NK-92 treated with Interleukin-12 subunit alpha and Interleukin-12 subunit beta, amount 100 ng/mL, for 24 hours (cell line): Measurements from ENCODE around the gene MAP3K20.
"Not testable (repeated sequence)": the region's sequence is repeated elsewhere in the genome, so short reads cannot be mapped to it uniquely, and the experiment has no call there.

Source experiments
- DNase-seq: peaks from one replicate; lab custom pipeline; 2025; lab: John Stamatoyannopoulos, UW

Gene MAP3K20

DNA sequence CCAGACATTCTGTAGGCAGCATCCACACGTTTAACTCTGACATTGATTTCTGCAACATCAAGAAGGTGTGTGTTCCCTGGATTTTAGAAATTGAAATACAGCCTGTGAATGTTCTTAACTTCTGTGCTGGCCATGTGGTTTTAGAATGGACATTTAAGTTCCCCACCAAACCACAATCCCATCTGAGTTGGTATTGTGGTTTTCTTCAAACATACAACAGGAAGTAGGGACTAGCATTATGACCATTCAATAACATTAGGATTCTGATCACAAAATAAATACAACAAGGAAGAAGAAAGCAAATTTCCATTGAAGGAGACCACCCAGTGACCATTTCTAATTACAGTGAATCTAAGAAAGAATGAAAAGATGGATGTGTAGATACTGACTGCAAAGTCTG is 51.2 kb downstream of the MAP3K20 start:
- DNase-seq, result no peak

DNA sequence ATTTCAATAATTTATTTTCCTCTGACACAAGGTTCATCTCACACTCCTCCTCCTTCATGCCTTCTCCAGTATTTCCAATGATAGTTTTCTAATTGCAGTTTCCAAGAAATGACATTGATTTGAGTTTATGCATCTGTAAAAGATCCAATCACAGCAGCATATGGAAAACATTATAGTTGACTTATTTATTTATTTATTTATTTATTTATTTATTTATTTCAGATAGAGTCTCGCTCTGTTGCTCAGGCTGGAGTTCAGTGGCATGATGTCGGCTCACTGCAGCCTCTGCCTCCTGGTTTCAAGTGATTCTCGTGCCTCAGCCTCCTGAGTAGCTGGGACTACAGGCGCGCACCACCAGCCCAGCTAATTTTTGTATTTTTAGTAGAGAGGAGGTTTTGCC is 52.5 kb downstream of the MAP3K20 start:
- not testable (repeated sequence) for DNase-seq

DNA sequence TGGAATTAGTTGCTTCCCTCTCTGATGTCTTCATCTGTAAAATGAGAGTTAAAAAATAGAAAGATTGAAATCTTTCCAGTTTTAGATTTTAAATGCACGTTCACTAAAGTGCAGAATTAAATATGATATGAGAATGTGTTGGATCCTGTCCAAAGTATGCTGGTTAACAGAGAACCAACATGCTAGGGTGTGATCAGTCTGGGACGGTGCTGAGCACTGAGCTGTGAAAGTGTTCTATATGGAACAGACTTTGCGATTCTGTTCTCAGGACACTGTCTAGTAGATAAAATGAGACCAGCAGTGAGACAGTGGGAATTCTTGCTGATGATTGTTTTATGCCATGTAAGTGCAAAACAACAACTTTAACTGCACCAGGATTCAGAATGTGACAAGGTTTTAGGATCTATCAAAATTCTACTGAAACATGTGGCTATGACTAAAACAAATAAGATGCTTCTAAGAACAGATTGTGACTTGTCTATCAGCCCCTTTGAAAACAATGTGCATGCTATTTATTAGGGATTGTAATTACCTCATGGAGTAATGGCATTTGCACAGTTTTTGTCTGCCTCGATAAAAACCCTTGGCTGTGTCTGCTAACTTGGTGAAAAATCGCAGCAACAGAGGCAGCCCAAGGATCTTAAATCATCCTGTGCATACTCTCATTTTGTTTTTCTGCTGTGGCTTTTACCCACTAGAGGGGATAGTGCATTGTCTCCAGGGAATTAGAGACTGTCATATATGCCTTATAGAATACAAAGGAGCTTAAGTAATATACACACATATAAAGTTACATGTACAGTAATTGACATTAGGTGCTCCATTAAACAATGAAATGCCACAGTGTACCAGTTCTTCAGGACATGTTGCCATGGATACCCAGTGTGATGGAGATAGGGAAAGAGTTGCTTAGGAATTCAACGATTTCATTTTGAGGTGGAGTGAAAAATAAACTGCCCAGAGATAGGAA is 55.1 kb downstream of the MAP3K20 start:
- no peak for DNase-seq

DNA sequence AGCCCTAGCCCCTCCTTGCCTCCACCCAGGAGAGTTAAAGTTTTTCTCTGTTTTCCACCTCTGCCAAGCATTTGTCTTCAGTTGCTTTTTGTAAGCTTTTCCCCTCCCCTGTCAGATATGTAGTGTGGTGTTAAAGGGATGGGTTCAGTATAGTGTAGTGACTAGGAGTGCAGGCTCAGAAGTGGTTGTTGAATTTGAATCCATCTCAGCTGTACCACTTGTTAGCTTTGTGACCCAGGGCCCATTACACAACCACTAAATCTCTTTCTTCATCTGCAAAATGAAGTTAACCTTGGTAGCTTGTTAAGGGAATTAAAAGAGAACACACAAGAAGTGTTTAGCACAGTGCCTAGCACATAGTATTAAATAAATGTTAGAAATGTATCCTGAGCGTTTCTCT is 56.9 kb downstream of the MAP3K20 start:
- no peak for DNase-seq

DNA sequence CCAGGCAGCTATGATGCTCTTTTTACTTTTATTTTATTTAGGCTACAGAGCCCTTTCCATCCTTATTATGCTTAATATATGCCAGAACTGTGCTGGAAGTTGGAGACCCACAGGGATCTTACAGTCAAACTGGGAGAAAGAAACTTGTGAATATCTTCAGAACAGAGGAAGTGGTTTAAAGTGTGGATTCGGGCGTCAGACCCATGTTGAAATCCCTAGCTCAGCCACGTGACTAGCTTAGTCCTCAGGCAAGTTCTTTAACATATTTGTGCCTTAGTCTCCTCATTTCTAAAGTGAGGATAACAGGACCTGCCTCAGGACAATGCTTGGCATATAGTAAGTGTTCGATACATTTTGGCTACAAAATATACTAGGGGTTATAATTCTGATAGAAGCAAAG is 59.1 kb downstream of the MAP3K20 start:
- DNase-seq, result no peak

DNA sequence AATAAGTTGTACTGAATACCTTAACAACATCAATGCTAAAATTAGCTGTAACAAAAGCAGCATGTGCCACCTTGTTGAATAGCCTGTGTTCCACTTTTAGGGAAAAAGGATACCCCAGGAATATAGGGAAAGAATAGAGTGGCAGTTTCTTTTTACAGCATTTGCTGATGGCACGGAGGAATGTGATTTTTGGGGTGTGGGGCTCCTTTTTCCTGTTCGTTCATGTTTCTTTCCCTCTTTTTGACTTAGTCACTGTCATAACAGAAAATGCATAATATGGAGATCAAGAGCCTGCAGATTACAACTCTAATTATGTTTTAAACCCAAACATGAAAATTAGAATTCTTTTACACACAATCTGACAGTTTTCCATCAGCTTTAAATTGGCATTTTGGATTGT is 60.4 kb downstream of the MAP3K20 start:
- no peak for DNase-seq

DNA sequence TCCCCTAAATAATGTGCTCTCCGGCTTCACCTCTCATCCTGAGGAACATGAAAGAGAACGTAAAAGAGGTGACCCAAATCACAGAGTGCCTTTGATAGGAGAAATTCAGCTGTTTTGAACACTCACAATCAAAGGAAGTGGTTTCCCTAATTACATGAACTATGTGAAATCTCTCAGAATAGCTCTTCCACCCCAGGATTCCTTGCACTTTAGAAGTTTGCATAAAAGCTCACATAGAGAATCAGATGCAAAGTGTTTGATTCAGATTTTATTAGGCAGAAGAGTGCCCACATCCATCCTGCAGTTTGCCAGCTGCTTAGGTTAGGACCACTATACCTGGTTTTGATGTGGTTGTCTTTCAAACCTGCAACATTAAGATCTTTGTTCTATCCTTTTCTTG is 61.0 kb downstream of the MAP3K20 start:
- no peak for DNase-seq

DNA sequence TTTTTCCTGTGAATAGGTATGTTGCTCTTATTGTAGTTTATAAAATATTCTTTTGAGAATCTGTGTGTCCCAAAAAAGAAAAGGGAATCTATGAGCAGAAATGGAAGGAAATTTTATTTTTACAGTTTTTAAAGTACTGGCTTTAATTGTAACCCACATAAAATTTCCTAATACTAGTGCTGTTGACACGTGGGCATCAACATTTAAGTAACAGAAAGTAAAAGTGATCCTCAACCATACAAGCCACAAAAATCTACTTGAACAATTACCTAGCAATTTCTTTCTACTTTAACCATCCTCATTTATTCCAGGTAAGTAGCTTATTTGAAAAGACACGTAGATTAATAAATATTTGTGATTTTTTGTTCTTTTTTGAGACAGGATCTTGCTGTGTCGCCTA is 62.0 kb downstream of the MAP3K20 start:
- DNase-seq, result no peak

DNA sequence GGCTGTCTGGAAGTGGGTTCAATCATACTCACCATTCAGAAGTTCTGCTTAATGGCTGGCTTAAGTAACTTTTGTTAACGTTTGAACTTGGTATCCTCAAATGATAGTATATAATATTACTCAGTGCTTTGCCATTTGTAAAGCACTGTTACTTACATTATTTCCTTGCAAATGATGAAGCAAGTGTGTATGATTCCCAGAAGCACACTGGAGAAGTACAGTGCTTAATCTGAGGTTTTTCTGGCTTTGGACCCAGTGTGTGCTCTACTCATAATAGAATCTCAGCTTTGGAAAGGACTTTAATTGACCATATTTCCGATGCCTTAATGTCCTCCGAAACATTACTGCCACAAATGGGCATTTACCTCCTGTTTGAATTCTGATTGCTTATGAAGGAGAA is 63.3 kb downstream of the MAP3K20 start:
- no peak for DNase-seq

DNA sequence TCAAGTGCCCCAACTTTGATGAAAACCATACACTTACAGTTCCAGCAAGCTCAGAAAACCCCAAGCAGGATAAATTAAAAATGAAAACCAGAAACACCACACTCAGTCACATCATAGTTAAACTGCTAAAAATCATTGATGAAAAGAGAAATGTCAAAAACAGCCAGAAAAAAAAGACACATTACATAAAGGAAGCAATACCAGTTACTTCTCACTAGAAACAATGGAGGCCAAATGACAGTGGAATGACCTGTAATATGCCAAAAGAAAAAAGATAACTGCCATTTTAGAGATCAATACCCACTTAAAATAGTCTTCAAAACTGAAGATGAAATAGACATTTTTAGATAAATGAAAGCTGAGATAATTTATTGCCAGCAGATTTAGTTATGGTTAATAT is 66.0 kb downstream of the MAP3K20 start:
- DNase-seq, result no peak

DNA sequence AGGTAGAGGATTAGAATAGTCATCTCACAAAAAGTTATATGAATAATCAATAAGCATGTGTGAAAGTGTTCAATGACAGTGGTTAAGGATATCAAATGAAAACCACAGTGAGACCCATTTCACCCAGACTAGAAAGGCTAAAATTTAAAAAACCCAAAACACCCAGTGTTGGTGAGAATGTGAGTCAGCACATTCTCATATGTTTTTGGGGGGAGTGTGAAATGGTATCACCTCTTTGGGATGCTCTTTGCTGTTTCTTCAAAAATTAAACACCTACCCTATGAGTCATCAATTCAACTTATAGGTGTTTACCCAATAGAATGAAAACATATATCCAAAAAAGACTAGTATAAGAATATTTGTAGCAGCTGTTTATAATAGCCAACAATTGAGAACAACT is 69.8 kb downstream of the MAP3K20 start:
- no peak for DNase-seq

DNA sequence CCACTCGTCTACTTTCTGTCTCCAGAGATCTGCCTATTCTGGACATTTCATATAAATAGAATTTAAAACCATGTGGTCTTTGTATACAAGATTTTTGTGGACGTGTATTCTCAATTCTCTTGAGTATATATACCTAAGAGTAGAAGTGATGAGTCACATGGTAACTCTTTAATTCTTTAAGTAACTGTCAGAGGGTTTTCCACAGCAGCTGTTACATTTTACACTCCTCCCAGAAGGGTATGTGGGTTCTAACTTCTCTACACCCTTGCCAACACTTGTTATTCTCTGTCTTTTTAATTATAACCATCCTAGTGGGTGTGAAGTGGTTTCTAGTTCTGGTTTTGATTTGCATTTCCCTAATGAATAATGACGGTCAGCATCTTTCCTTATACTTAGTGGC is 70.9 kb downstream of the MAP3K20 start:
- DNase-seq, result no peak

DNA sequence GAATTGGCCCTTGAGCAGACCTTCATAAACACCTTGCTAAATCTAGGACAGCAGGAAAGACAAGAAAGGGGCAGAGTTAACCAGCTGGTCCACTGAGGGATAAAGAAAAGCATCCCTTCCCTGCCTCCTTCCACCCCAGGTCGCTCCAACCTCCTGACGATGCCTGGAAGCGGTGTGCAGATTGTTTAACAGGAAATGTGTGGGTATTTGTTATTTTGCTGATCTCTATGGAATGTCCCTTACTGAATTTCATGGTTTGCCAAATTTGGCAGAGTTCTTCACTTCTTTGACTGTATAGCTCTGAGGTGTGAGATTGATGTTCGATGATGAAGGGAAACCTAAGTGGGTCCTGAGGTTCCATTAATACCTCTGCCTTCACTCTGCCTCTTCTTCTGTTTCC is 72.9 kb downstream of the MAP3K20 start:
- DNase-seq, result no peak

DNA sequence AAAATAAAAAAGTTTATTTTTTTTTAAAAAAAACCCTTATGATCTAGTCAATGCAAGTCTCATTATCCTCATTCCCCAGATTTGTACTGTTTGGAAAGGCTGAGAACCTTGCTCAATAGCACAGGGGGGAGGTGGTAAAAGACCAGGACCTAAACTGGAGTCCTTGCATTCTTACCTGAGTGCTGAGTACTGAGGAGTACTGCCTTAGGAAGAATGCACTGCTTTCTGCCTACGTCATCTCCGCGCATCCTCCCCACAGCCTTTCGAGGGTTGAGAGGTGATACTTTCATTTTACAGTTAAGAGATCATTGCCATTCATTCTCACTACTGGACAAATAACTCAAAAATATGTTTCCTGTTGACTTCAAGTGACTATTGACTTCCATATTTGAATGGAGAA is 73.8 kb downstream of the MAP3K20 start:
- DNase-seq, result peak; percentile 53

DNA sequence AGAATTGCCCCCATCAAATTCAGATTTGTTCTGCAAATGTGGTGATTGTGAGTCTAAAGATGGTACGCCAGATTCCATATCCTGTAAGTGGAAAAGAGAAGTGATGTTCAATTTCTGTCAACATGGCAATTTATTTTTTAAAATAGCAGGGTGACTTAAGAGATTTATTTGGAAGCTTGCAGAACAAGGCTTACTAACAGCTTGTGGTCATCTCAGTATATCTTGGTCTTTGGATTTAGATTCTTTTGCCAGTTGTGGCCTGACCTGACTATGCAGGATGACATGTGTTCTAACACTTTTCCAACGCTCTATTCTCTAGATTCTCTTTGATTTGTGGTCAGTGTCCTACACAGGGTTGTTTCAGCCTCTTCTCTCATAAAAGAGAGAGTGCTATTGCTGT is 74.4 kb downstream of the MAP3K20 start:
- DNase-seq, result no peak

DNA sequence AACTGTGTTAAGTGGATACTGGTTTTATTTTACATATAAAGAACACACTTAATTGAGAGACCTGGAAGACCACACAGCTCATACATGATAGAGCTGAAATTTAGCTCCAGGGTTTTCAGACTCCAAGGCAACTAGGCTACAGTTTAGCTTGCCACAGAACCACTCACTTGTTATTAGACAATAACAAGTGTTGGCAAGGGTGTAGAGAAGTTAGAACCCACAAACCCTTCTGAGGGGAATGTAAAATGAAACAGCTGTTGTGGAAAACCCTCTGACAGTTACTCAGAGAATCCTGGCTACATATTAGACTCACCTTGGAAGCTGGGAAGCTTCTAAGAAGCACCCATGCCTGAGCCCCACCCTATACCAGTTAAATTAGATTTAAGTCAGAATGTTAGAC is 75.3 kb downstream of the MAP3K20 start:
- DNase-seq, result no peak

DNA sequence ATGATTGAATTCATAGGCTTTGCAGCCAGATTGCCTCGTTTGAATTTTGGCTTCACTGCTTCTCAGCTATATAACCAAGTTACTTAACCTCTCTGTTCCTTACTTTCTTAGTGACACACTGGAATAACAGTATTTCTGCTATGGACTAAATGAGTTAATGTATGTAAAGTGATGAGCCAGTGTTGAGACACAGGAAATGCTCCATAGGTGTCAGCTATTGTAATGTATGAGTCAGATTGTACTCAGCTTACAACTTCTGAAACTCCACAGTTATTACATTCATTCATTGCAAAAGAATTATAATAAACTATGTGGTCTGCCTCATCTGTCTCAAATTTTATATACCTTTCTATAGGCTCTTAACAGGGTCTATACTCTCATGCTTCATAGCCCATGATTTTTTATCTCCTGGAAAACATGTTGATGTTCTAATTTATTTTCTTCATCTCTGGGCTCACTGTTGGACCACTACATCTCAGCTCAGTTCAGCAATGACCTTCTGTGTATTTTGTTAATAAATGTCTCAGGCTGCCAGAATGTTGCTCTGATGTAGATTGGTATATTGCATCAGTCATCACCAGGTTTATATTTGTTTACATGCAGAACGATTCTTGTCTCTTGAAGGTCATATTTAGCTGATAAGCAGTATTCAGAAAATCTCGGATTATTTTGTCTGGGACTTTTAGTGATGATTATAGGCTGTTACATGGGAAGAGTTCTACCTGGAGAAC is 76.2 kb downstream of the MAP3K20 start:
- no peak for DNase-seq

DNA sequence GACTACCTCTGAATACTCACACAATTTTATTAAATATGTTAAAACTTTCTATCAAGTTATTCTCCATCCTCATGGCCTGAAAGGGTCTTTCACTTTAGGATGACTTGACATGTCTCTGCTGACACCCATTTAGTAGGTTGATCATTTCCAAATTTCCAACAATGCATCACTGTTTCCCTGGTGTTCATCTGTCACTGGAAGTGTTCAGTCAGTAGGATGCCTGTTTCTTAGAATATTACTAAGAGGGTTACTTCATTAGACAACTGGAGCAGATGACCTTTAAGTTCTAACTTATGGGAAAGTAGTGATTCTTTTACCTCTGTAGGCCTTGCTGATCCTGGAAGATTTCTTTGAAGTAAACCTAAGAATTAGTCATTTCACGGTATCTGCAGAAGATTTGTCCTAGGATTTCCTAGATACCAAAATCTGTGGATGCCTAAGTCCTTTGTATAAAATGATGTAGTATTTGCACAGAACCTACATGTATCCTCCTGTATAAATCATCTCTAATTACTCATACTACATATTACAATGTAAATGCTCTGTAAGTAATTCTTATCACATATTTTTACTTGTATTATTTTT is 77.7 kb downstream of the MAP3K20 start:
- no peak for DNase-seq

DNA sequence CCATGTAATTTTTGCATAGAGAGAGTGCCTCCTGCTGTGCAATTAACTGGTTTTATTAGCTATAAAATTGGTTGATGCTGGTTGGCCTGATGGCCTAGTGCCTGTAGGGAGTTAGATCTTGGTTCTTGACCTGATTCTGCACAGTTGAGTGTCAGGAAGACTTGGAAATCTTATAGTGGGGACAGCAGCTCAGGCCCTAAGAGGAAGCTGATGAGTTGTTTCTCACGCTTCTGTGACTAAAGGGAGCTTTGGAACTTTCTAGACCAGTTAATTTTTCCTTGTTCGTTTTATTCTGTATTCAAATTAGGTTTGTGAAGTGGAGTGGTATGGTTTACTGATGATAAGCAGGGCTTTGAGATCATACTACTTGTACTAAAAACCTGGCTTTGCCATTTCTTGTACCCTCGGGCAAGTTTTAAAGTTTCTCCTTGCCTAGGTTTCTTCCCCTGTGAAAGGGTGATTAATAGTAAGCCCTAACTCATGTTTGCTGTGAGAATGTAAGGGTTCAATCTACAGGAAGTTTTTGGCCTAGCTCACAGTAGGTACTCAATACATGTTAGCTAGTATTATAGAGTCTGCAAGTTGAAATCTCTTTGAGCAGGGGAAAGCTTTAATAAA is 82.1 kb downstream of the MAP3K20 start:
- DNase-seq, result no peak

DNA sequence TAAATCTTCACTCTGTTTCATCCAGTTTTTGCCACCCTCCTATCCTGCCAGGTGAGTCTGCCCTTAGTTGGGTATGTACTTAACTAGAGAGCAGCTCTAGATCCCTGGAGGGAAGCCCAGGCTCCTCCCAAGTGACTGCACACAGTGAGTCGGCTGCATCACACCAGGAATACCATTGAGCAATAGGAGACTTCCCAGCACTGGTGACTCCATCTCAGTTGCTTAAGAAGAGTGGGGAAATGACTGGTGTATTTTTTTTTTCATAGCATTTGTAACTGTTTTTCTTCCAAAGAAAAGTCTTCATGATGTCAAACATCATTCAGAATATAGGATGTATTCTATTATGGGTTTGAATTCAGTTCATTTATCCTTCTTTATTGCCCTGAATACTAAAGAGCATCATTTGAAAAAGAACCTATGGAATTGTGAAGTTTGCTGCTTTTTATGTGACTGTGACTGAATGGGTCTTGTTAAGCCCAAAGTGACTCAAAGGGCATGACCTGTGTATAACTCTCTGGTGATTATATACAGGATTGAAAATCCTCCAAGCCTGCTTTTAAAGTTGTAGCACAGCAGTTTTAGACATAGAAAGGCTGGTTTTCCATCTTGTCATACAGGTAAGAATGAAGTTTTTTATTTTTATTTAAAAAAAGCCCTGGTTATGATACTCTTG is 84.3 kb downstream of the MAP3K20 start:
- no peak for DNase-seq

DNA sequence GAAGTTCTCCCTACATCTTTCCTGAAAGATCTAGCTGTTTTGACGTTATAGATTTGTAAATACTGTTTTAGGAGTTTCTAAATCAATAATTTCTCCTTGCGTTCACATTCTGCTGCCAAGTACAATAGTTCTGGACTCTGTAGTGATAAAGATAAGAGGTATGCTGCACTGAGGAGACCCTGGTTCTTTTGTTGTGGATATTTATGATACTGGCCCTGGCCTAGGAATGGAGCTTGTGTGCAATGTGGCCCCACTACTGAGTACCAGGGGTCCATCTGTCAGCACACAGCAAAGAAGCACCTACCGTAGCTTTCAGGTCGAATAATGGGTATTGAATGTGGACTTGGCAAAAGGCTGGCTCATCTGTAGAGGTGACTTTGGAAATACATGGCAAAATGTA is 85.0 kb downstream of the MAP3K20 start:
- no peak for DNase-seq

DNA sequence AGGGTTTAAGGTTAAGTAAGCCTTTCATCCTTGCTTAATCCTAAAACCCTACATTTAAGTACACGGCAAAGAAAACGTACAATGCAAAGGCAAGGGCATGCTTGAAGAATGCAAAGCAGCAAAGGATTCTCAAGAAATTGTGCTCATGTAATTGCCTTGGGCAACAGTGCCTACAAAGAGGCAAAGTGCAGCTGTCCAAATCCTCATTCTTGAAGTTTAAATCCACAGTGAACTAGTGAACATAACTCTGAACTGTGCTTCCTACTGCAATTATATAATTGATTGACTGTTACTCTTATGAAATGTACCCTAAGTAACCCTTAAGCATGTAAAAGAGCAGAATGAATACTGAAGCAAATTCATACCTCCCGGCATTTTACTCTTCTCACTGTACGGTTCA is 85.4 kb downstream of the MAP3K20 start:
- no peak for DNase-seq
